ENCODE measurements around the gene NOP14. TPM values are rescaled to one million over a fixed set of nuclear protein-coding genes. Genes with fewer than 3 reads are reported as not detected.

NOP14 gene
- total and polyA plus RNA-seq, 2 donors (not counting 1 experiment from before 2014, with no cell fraction given) = 9.1 to 30.4 TPM

DNA sequence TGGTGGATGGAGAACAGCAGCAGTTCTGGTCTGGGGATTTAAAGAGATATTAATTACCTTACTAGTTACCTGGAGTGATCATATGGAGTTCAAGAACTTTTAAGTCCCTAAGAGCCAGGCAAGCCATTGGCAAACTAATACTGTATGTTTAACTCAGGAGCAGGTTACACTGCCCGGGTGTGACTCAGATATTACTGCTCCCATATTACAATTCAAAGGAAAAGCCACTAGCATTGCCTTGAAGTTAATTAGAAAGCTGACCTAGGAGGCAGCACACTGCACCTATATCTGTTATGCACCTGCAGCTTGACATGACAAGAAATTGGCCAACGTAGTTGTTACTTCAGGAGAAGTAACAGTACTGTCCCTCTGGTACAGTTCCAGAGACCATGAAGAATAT, 47.4 kb upstream of the NOP14 start:
- Histone ChIP-seq H3K27me3 (replicated peaks in 1 of 4; ENCODE audit: control extremely low read depth in 1 of 4, control insufficient read depth in 3 of 4, insufficient read depth in 4 of 4, low read length in 3 of 4) (no peaks in the 10 kb centered on the region), H3K4me2 (replicated peaks; ENCODE audit: low read depth, low read length, poor library complexity, severe bottlenecking) (no peak overlapping the region), H3K9ac (ENCODE audit: low read length) (no peak overlapping the region), H3K36me3 (replicated peaks in 1 of 2; ENCODE audit: control extremely low read depth in 1 of 2, control insufficient read depth in 1 of 2, extremely low read depth in 1 of 2, insufficient read depth in 2 of 2, low read length in 1 of 2) (no peaks in the 10 kb centered on the region), H3K4me3 (ENCODE audit: control extremely low read depth in 1 of 5, extremely low read depth in 1 of 5, insufficient read depth in 1 of 5, low read depth in 2 of 5, low read length in 4 of 5) (no peak overlapping the region), H3K9me3 (ENCODE audit: control extremely low read depth in 1 of 3, control insufficient read depth in 2 of 3, insufficient read depth in 1 of 3, low read length in 2 of 3) (no peaks in the 10 kb centered on the region), H3K27ac (ENCODE audit: low read length in 2 of 2) (no peak overlapping the region), H3K79me2 (ENCODE audit: control insufficient read depth, insufficient read depth, low read length) (no peaks in the 10 kb centered on the region), H3K4me1 (ENCODE audit: control insufficient read depth in 2 of 2, insufficient read depth in 2 of 2, low read length in 2 of 2) (no peaks in the 10 kb centered on the region), H2AFZ (ENCODE audit: insufficient read depth, low read depth, low read length, poor library complexity, severe bottlenecking) (no peak overlapping the region), H4K20me1 (ENCODE audit: control insufficient read depth, insufficient read depth, low read length, poor library complexity, severe bottlenecking) (no peaks in the 10 kb centered on the region)
- 100% methylated on average over 1 of the region's 2 CpGs for WGBS (ENCODE audit: insufficient coverage)
- ChIA-PET POLR2A (no interaction called here), CTCF (no interaction called here)
- Mint-ChIP-seq H3K4me1 (no peaks in the 10 kb centered on the region), H3K27me3 (peaks cover 22% of the 10 kb centered on the region), H3K9me3 (ENCODE audit: insufficient read depth) (no peaks in the 10 kb centered on the region), H3K4me3 (no peak overlapping the region), H3K27ac (no peak overlapping the region)
- intact Hi-C loops (cut with micrococcal nuclease) = no loop called here
- TF ChIP-seq EZH2 (IDR thresholded peaks at IDR 0.05; ENCODE audit: borderline replicate concordance, insufficient read depth, low read depth, low read length, poor library complexity, severe bottlenecking) = no peak
- TF ChIP-seq, protein P1, sequence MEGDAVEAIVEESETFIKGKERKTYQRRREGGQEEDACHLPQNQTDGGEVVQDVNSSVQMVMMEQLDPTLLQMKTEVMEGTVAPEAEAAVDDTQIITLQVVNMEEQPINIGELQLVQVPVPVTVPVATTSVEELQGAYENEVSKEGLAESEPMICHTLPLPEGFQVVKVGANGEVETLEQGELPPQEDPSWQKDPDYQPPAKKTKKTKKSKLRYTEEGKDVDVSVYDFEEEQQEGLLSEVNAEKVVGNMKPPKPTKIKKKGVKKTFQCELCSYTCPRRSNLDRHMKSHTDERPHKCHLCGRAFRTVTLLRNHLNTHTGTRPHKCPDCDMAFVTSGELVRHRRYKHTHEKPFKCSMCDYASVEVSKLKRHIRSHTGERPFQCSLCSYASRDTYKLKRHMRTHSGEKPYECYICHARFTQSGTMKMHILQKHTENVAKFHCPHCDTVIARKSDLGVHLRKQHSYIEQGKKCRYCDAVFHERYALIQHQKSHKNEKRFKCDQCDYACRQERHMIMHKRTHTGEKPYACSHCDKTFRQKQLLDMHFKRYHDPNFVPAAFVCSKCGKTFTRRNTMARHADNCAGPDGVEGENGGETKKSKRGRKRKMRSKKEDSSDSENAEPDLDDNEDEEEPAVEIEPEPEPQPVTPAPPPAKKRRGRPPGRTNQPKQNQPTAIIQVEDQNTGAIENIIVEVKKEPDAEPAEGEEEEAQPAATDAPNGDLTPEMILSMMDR (IDR thresholded peaks at IDR 0.05) = no peak
- ATAC-seq (ENCODE audit: low read depth) (no peak), DNase-seq (no peak)

DNA sequence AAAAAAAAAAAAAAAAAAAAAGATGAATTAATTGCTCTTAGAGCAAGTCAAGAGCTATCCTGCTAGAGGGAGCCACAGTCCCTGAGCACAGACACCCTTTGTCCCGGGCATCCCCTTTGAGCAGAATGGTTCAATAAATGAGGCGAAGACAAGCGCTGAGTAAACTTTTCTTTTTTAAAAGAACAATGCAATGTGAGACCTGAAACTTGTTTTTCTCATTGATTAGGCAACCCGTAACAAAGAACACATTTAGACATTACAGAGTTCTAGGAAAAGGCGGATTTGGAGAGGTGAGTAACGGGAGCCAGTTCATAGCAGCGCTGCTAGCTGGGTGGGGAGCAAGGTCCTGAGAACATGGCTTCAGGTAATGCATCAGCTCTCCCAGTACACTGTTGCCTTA, 46.2 kb upstream of the NOP14 start:
- Histone ChIP-seq H3K4me3 (ENCODE audit: control extremely low read depth in 1 of 5, extremely low read depth in 1 of 5, insufficient read depth in 1 of 5, low read depth in 2 of 5, low read length in 4 of 5) (no peak overlapping the region), H3K9ac (ENCODE audit: low read length) (no peak overlapping the region), H3K79me2 (ENCODE audit: control insufficient read depth, insufficient read depth, low read length) (no peaks in the 10 kb centered on the region), H4K20me1 (ENCODE audit: control insufficient read depth, insufficient read depth, low read length, poor library complexity, severe bottlenecking) (no peaks in the 10 kb centered on the region), H3K36me3 (replicated peaks in 1 of 2; ENCODE audit: control extremely low read depth in 1 of 2, control insufficient read depth in 1 of 2, extremely low read depth in 1 of 2, insufficient read depth in 2 of 2, low read length in 1 of 2) (no peaks in the 10 kb centered on the region), H3K4me2 (replicated peaks; ENCODE audit: low read depth, low read length, poor library complexity, severe bottlenecking) (no peak overlapping the region), H3K9me3 (ENCODE audit: control extremely low read depth in 1 of 3, control insufficient read depth in 2 of 3, insufficient read depth in 1 of 3, low read length in 2 of 3) (no peaks in the 10 kb centered on the region), H3K4me1 (ENCODE audit: control insufficient read depth in 2 of 2, insufficient read depth in 2 of 2, low read length in 2 of 2) (no peaks in the 10 kb centered on the region), H2AFZ (ENCODE audit: insufficient read depth, low read depth, low read length, poor library complexity, severe bottlenecking) (no peak overlapping the region), H3K27me3 (replicated peaks in 1 of 4; ENCODE audit: control extremely low read depth in 1 of 4, control insufficient read depth in 3 of 4, insufficient read depth in 4 of 4, low read length in 3 of 4) (no peaks in the 10 kb centered on the region), H3K27ac (ENCODE audit: low read length in 2 of 2) (no peak overlapping the region)
- peak; percentile 41 for ATAC-seq (ENCODE audit: low read depth)
- no peak overlapping the region for H3K27ac Mint-ChIP-seq
- H3K27me3 Mint-ChIP-seq = peaks cover 20% of the 10 kb centered on the region
- no peak overlapping the region for H3K4me3 Mint-ChIP-seq
- peak; percentile 40 for DNase-seq
- POLR2A ChIA-PET = interaction anchor here (0.6 kb wide), 1 partner anchor 284 kb away, joined by 11 read pairs; no protein-coding TSS in a partner anchor
- intact Hi-C loops (cut with micrococcal nuclease) = no loop called here
- no peaks in the 10 kb centered on the region for H3K4me1 Mint-ChIP-seq
- TF ChIP-seq EZH2 (IDR thresholded peaks at IDR 0.05; ENCODE audit: borderline replicate concordance, insufficient read depth, low read depth, low read length, poor library complexity, severe bottlenecking) = no peak
- TF ChIP-seq, protein P1 (IDR thresholded peaks at IDR 0.05) = peak; percentile 25
- CTCF ChIA-PET = interaction anchor here (0.7 to 1.6 kb wide), 2 partner anchors 28 to 933 kb away, joined by 4 to 8 read pairs; no protein-coding TSS in a partner anchor
- no peaks in the 10 kb centered on the region for H3K9me3 Mint-ChIP-seq (ENCODE audit: insufficient read depth)
- WGBS (ENCODE audit: insufficient coverage) = 67% methylated on average over 4 of the region's 7 CpGs
